ENCODE data around the gene TMSB10.

DNA sequence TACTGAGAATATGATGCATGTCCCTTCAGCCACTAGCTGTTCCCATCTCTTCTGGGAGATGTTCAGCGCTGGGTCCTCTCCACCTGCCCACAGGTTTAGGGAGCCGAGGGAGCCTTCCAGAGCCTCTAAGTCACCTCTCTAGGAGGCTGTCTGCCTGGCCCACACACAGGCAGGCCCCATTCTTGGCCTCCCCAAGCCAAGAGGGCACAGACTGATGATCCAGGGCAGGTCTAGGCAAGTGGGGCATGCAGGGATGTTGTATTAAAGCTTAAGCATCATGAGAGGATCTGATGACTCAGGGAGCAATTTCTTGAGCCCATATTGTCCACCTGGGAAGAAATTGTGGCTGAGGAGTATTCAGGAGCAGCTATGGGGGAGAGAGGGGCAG lies 19.9 kb downstream of the TMSB10 start:
- TF ChIP-seq, protein P1, sequence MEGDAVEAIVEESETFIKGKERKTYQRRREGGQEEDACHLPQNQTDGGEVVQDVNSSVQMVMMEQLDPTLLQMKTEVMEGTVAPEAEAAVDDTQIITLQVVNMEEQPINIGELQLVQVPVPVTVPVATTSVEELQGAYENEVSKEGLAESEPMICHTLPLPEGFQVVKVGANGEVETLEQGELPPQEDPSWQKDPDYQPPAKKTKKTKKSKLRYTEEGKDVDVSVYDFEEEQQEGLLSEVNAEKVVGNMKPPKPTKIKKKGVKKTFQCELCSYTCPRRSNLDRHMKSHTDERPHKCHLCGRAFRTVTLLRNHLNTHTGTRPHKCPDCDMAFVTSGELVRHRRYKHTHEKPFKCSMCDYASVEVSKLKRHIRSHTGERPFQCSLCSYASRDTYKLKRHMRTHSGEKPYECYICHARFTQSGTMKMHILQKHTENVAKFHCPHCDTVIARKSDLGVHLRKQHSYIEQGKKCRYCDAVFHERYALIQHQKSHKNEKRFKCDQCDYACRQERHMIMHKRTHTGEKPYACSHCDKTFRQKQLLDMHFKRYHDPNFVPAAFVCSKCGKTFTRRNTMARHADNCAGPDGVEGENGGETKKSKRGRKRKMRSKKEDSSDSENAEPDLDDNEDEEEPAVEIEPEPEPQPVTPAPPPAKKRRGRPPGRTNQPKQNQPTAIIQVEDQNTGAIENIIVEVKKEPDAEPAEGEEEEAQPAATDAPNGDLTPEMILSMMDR (IDR thresholded peaks at IDR 0.05): no peak
- no peak for TF ChIP-seq POLR2A (IDR thresholded peaks at IDR 0.05)
